Panc1 (cell line): ENCODE results near the gene NOL11.

Experiments
- POLR2AphosphoS5 ChIP-seq: IDR thresholded peaks from 2 replicates; pipeline ENCODE4 v1.6.1; 2012; ENCODE audit warnings: mild to moderate bottlenecking, low read depth, low read length, moderate library complexity
- TF ChIP-seq, protein P1 (sequence below): fragments of 450-650 bp; IDR thresholded peaks from 2 replicates; pipeline ENCODE4 v1.5.1; 2017; ENCODE audit warnings: mild to moderate bottlenecking

DNA sequence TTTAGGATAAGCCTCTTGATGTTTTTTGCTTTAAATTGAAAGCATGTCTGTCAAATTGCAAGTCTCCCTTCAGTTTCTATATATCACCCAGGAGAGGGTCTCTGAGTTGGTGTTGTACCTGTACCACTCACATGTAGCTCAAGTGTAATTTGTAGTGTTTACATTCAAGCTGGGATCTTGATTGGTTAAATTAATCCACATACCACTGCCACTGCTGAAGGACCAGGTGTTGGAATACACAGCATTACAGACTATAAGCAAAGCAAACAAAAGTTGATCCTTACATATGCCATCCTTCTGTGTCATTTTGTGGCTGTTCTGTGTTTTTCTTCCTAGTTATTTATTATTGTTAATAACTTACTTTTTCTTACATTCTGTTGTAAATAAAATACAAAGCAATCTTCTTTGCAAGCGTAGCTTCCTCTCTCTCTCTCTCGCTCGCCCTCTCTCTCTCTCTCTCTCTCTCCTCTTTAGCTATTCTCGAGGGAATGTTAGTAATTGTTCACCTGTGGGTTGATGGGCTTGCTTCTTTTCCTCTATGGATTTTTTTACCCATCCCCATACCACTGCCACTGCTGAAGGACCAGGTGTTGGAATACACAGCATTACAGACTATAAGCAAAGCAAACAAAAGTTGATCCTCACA, 20.8 kb upstream of the NOL11 start:
- TF ChIP-seq, protein P1, sequence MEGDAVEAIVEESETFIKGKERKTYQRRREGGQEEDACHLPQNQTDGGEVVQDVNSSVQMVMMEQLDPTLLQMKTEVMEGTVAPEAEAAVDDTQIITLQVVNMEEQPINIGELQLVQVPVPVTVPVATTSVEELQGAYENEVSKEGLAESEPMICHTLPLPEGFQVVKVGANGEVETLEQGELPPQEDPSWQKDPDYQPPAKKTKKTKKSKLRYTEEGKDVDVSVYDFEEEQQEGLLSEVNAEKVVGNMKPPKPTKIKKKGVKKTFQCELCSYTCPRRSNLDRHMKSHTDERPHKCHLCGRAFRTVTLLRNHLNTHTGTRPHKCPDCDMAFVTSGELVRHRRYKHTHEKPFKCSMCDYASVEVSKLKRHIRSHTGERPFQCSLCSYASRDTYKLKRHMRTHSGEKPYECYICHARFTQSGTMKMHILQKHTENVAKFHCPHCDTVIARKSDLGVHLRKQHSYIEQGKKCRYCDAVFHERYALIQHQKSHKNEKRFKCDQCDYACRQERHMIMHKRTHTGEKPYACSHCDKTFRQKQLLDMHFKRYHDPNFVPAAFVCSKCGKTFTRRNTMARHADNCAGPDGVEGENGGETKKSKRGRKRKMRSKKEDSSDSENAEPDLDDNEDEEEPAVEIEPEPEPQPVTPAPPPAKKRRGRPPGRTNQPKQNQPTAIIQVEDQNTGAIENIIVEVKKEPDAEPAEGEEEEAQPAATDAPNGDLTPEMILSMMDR = no peak
- TF ChIP-seq POLR2AphosphoS5 = no peak
